Measurements from ENCODE around the gene TNFRSF8. TPM values are rescaled to one million over a fixed set of nuclear protein-coding genes. Genes with fewer than 3 reads are reported as not detected.

The TNFRSF8 gene
- total RNA-seq, 1 donor from 2014 or later: 0.59 TPM

DNA sequence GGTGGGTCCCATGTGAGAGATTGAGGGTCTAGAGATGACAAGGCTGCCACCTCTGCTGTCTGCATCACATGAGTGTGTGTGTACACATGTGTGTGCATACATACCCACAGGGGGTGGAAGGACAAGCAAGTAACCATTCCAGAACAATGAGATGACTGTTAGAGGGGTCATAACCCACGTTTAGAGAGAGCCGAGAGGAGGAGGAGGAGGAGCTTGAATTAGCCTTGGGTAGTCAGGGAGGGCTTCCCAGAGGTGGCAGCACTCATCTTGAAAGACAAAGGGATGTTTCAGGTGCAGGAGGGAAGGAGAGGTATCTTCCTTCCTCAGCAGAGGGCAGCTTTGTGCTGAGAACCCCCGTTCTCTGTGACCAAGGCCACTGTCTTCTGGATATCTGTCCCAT lies 125.0 kb downstream of the TNFRSF8 start:
- DNase-seq: no peak
- intact Hi-C loops (cut with DNase I): no loop called here
- no peak for ATAC-seq (ENCODE audit: poor library complexity)

DNA sequence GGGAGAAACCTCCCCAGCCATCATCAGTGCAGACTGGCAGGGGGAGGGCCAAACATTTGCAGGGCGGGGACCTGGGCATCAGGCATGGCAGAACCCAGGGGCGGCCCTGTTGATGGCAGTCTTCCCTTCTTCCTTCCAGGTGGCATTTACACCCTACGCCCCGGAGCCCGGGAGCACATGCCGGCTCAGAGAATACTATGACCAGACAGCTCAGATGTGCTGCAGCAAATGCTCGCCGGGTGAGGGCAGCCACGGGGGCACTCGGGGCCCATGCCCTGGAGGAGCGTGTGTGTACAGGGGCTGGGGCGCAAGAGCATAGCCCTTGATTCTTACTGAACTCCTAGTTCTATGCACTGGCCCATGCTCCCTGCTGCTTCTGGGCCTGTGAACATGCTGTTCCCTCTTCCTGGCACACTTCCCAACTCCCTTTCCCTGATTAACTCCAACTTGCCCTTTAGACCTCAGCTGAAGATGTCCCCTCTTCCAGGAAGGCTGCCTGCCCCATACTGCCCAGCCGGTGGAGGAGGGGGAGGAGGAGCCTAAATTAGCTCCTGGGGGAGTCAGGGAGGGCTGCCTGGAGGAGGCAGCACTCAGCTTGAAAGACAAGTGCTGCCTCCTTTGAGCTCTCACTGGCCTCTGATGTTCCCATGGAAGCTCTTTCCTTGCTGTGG lies 125.7 kb downstream of the TNFRSF8 start:
- no peak for ATAC-seq (ENCODE audit: poor library complexity)
- intact Hi-C loops (cut with DNase I): no loop called here
- DNase-seq: no peak

DNA sequence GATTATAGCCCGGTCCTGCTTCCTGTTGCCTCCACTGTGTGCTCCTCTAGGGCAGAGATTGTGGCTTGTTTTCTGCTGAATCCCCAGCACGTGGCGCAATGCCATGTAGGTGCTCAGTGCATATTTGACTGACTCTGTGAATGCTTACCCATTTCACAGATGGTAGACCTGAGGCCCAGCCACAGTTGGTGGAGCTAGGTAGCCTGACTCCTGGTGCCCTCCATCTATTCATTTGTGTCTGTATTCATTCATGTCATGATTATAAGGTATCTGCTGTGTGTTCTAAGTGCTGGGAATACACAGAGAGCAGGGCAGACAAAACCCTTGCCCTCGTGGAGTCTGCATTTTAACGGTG lies 126.2 kb downstream of the TNFRSF8 start:
- intact Hi-C loops (cut with DNase I): no loop called here
- DNase-seq: no peak
- ATAC-seq (ENCODE audit: poor library complexity): no peak

DNA sequence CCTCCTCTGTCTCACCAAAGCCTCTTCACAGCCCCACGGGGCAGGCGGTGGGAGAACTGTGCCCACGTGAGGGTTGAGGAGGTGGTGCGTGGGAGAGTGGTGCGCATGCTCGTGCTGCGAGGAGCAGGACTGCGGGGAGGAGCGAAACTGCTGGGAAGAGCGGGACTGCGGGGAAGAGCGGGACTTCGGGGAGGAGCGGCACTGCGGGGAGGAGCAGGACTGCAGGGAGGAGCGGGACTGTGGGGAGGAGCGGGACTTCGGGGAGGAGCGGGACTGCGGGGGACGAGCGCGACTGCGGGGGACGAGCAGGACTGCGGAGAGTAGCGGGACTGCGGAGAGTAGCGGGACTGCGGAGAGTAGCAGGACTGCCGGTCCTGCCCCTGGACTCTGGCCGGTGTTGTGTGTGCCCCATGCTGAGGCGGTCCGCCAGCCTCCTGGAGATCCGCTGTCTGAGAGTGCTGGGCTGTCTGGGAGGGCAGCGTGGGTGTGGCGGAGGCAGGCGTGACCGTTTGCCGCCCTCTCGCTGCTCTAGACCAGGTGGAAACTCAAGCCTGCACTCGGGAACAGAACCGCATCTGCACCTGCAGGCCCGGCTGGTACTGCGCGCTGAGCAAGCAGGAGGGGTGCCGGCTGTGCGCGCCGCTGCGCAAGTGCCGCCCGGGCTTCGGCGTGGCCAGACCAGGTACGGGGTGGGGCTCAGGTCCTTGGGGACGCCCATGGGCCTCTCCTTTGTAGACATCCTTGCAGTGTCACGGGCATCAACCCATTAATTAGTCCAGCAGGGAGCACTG lies 128.3 kb downstream of the TNFRSF8 start:
- DNase-seq (no peak), ATAC-seq (ENCODE audit: poor library complexity) (no peak)
- intact Hi-C loops (cut with DNase I): no loop called here

Small RNA genes lying within 50 kb of the gene (microRNA-seq; reads per million reads assigned to microRNA genes)
- gene MIR4632: not detected
- gene MIR6729: not detected
- gene MIR7846: not detected

Other genes with a start within 250 kb of the TNFRSF8 start
- gene NPPA, start 215.5 kb upstream of the TNFRSF8 start, total RNA-seq: 25.3 TPM
- 5.1 TPM for gene NPPB, start 204.4 kb upstream of the TNFRSF8 start, total RNA-seq
- 31.6 TPM for gene KIAA2013, start 136.9 kb upstream of the TNFRSF8 start, total RNA-seq
- gene PLOD1, start 128.6 kb upstream of the TNFRSF8 start, total RNA-seq: 66.1 TPM
- 648 TPM for gene MFN2, start 82.9 kb upstream of the TNFRSF8 start, total RNA-seq
- 14.6 TPM for gene MIIP, start 43.8 kb upstream of the TNFRSF8 start, total RNA-seq
- 13.7 TPM for gene TNFRSF1B, start 103.7 kb downstream of the TNFRSF8 start, total RNA-seq
- gene VPS13D, start 166.7 kb downstream of the TNFRSF8 start, total RNA-seq: 63.3 TPM